Astrocyte of the spinal cord (primary cell): ENCODE measurements around the gene SLC4A2.

Experiments
- DNase-seq: peaks from one replicate; pipeline ENCODE4 v3.0.0; 2011; ENCODE audit warnings: low read depth, low spot score
- H3K4me3 ChIP-seq: 2 replicates; pipeline ENCODE4 v1.5.1; 2011; ENCODE audit warnings: low read depth, mild to moderate bottlenecking, low read length, moderate library complexity
- in situ Hi-C: cut with HindIII; loops from 2 replicates; pipeline ENCODE4 v1.10.0; 2017; ENCODE audit warnings: low sequenced_read_pairs
- TF ChIP-seq, protein P1 (sequence below): IDR thresholded peaks from 2 replicates; pipeline ENCODE4 v1.5.1; 2012; ENCODE audit warnings: low read depth, mild to moderate bottlenecking, low read length, inconsistent platforms

Gene SLC4A2

DNA sequence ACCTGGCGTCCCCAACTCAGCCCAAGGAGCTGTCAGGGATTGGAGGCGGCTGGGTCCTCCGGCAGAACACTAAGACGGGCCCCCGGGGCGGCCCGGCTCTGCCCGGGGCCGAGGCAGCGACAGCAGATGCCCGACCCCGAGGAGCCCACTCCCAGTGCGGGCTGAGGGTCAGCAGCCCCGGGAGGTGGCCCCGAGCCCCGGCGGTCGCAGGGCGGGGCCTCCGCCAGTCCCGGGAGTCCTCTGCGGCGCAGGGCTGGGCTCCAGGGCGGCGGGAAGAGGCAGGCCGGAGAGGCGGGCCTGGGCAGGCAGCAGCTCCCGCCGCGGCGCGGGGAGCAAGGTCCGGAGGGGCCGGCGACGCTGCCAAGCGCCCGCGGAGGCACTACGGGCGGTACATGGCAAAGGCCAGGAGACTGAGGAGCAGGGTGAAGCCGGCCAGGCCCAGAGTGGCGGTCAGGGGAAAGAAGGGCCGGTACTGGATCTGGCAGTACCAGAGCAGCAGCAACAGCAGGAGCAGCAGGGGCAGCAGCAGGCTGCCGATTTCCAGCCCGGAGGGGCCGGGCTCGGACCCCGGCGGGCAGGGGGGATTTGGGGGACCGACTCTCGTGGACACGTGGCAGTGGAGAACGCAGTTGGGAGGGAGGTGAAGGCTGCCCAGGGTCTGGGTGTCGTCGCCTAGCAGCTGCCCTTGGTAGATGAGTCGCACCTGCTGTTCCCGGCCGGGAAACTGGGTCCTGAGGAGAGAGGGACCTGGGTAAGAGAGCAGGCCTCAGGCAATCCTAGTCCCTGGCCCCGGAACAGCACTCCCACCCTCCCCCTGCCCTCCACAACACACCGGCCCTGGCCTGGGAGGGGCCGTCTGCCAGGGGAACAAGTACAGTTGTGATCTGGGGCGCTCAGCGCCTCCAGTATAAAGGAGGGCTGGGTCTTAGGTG, 22.0 kb downstream of the SLC4A2 start:
- DNase-seq, result no peak
- H3K4me3 ChIP-seq, result peak overlapping the region; percentile 25
- in situ Hi-C loops, result no loop called here
- TF ChIP-seq, protein P1, sequence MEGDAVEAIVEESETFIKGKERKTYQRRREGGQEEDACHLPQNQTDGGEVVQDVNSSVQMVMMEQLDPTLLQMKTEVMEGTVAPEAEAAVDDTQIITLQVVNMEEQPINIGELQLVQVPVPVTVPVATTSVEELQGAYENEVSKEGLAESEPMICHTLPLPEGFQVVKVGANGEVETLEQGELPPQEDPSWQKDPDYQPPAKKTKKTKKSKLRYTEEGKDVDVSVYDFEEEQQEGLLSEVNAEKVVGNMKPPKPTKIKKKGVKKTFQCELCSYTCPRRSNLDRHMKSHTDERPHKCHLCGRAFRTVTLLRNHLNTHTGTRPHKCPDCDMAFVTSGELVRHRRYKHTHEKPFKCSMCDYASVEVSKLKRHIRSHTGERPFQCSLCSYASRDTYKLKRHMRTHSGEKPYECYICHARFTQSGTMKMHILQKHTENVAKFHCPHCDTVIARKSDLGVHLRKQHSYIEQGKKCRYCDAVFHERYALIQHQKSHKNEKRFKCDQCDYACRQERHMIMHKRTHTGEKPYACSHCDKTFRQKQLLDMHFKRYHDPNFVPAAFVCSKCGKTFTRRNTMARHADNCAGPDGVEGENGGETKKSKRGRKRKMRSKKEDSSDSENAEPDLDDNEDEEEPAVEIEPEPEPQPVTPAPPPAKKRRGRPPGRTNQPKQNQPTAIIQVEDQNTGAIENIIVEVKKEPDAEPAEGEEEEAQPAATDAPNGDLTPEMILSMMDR, result no peak

DNA sequence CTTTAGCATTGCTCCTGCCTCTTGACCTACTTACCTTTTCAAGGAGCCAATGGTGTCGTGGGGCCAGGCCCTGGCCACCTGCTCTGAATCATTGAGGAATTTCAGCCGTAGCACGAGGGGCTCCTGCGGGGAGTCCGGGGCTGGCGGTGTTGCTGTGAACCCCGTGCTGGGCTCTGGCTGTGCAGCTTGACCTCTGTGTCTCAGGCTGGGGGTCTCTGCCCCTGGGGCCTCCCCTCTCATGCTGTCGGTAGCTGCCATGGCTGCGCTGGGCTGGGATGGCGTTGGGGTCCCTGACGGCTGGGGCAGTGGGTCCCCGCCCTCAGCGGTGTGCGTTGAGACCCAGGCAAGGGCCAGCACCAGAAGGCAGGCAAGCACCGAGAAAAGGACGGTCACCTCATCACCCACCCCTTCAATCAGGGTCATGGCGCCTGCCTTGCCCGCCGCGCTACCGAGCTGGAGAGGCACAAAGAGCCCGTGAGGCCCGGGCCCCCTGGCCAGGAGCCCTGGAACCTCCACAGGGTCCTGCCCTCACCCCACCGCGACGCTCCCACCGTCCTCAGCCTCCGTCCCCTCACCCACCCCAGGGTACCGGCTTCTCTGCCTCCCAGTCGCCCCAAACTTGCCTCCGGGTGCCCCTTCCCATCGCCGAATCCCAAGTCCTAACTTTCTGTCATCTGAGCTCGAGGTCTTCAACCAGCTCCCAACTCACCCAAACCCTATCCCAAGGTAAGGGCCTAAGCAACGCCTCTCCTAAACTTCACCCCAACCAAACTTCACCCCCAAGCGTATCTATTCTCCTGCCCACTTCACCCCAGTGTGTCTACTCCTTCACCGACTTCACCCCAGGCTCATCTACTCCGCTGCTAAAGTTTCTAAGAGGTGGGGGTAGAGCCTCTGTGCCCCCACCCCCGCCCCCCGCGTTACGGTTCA, 23.0 kb downstream of the SLC4A2 start:
- no peak for DNase-seq
- in situ Hi-C loops, result no loop called here
- peak overlapping the region; percentile 76 for H3K4me3 ChIP-seq
- TF ChIP-seq, protein P1, result no peak

DNA sequence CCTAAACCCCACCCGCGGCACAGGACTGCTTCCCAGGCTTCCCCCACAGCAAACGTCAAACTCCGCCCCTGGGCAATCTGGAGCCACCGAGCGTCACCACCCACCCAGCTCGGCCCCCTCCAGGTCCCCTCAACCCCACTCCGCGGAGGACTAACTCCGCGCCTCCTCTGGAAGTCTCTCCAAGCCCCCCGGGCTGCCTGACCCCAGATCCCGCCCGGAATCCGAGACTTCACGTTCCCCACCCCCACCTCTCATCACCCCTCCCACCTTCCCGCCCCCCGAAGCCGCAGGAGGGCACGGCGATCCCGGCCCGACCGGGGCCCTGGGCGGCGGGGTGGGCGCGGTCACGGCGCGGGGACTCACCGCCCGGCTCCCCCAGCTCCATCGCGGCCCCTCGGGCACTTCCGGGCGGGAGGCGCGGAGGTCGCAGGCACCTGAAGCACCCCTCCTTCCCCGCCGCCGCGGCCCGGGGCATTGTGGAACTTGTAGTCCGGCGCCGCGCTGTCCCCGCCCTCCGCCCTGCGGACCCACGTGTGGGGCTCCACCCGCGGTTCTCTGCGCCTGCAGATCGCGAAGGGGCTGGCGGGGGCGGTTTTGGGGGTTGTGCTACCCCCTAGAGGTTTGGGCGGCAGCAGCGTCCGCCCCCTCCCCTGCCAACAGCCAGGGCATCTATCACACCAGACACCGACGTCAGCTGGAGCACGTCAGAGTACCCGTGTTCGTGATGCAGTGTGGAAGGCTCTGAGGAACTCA, 23.9 kb downstream of the SLC4A2 start, which contains the start of gene TMUB1:
TMUB1 (minus strand) TSS at position 423 of the 753 bp plus-strand sequence. CDS start 930 bp downstream, outside the sequence.
- in situ Hi-C loops, result no loop called here
- DNase-seq, result peak; percentile 47

DNA sequence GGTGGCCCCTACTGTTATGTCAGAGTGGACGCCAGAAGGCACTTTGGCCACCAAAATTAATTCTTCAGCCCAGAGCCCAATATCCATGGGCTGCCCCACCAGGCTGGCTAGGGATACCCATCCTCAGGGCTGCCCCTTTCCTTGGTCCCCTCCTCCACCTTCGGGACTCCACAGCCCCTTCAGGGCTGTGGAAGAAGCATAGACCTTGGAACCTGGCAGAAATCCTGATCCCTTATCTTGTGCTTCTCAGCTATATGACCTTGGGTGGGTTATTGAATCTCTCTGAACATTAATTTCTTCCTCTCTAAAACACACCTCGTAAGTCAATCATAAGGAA, 24.4 kb downstream of the SLC4A2 start:
- peak overlapping the region; percentile 76 for H3K4me3 ChIP-seq
- TF ChIP-seq, protein P1, result no peak
- in situ Hi-C loops, result no loop called here
- DNase-seq, result no peak

More for the DNA sequence above, 23.9 kb downstream of the SLC4A2 start, which contains the start of gene TMUB1:
- H3K4me3 ChIP-seq, result peak within 1 kb of the TSS; percentile 76
- TF ChIP-seq, protein P1, result no peak

DNA sequence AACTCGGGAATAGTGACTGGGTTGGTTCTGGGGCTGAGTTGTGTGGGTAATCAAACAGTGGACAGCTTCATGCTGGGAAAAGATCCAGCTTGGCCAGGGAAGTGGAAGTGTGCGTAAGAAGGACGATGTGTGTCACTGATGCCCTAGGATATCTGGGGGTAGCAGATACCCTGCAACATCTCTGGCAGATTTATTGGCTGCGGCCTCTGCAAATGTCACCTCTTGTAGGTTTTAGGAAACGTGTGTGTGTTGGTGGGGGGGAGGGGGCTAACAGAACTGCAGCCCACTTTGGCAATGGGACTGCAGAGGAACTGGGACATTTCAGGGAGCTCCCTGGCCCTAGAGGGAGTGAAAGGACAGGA, 25.9 kb downstream of the SLC4A2 start:
- TF ChIP-seq, protein P1, result no peak
- no peak overlapping the region for H3K4me3 ChIP-seq
- in situ Hi-C loops, result no loop called here
- no peak for DNase-seq
